Activated CD4-positive, alpha-beta T cell treated with anti-CD3 and anti-CD28 coated beads, Interleukin-2, amount 10 ng/mL, durations not matched to agents 7 days and 5 days (primary cell): ENCODE results near the gene GMPR2. TPM values are rescaled to one million over a fixed set of nuclear protein-coding genes. Genes with fewer than 3 reads are reported as not detected.
"Not testable (repeated sequence)": the region's sequence is repeated elsewhere in the genome, so short reads cannot be mapped to it uniquely, and the experiment has no call there.

Experiments used
- CTCF ChIA-PET: fragments of 350-600 bp; sonication (Branson Sonifier 250); formaldehyde crosslinking; loops from one replicate; lab custom pipeline; 2021; ENCODE audit warnings: antibody characterized with exemption; lab: Charles Lee
- POLR2A ChIA-PET: fragments of 350-600 bp; sonication (Branson Sonifier 250); formaldehyde crosslinking; loops from one replicate; lab custom pipeline; 2021; ENCODE audit warnings: antibody characterized with exemption; lab: Charles Lee
- DNase-seq: peaks from one replicate; pipeline ENCODE4 v3.0.0-alpha.2; 2020
- H3K27ac Mint-ChIP-seq: one replicate; pipeline ENCODE4 v1.8.0; 2021; ENCODE audit warnings: mild to moderate bottlenecking, moderate library complexity, mixed read lengths
- H3K27me3 Mint-ChIP-seq: one replicate; pipeline ENCODE4 v1.8.0; 2021; ENCODE audit warnings: mixed read lengths
- H3K36me3 Mint-ChIP-seq: one replicate; pipeline ENCODE4 v1.8.0; 2021; ENCODE audit warnings: low read depth, mixed read lengths
- H3K4me1 Mint-ChIP-seq: one replicate; pipeline ENCODE4 v1.8.0; 2021; ENCODE audit warnings: mixed read lengths
- H3K4me3 Mint-ChIP-seq: one replicate; pipeline ENCODE4 v1.8.0; 2021; ENCODE audit warnings: mild to moderate bottlenecking, moderate library complexity, mixed read lengths
- H3K9me3 Mint-ChIP-seq: one replicate; pipeline ENCODE4 v1.8.0; 2021; ENCODE audit warnings: mixed read lengths
- total RNA-seq, 2 experiments: library from RNA; stranded (reverse); gene quantifications; one replicate each; pipeline ENCODE4 v1.2.3, GENCODE V29; 2021

Gene GMPR2
- total RNA-seq, 2 experiments from 2014 or later, result 72.0 to 74.5 TPM

DNA sequence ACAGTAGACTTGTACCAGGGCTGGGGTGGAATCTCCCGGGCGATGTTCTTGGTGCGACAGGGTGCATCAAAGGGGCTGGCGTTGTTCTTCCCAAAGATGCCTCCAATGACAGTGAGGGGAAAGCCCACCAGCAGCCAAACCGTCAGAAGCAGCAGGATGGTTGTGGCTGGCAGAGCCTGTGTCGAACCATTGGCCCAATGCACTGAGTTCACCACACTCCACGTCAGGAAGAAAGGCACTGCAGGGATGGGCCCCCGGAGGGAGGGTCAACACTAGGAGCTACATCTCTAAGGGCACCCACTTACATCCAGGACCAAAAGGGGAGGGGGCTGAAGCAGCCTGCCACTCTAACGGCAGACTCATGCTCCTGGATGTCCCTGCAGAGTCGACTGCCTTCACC lies 42.3 kb upstream of the GMPR2 start:
- no peak for DNase-seq
- ChIA-PET CTCF (no interaction called here), POLR2A (no interaction called here)
- H3K4me3 Mint-ChIP-seq, result no peak overlapping the region
- no peak overlapping the region for H3K27ac Mint-ChIP-seq
- no peaks in the 10 kb centered on the region for H3K27me3 Mint-ChIP-seq
- peaks cover 69% of the 10 kb centered on the region for H3K4me1 Mint-ChIP-seq
- peaks cover 40% of the 10 kb centered on the region for H3K36me3 Mint-ChIP-seq
- H3K9me3 Mint-ChIP-seq, result no peaks in the 10 kb centered on the region

DNA sequence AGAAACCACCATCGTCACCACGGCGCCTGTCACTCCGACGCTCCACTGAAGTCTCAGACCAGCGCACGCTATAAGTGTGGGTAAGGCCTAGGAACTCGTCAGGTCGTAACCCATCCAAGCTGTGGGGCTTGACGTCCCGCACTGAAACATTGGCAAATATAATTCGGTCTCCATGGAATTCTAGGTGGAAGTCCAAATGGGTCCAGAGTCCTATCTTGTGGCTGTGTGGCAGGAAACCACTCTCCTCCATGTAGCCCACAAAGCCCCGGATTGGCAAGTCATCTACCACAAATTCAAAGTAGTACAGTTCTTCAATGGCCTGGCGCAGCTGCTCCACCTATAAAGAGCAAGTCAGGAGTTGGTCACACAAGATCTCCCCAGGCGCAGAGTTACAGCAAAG lies 39.8 kb upstream of the GMPR2 start:
- ChIA-PET POLR2A (no interaction called here), CTCF (interaction anchor here (0.6 to 1.5 kb wide), 2 partner anchors 20 to 69 kb away, joined by 3 to 5 read pairs; partner anchors contain the start of gene CHMP4A)
- no peak for DNase-seq
- H3K4me3 Mint-ChIP-seq, result no peak overlapping the region
- H3K27me3 Mint-ChIP-seq, result no peaks in the 10 kb centered on the region
- H3K36me3 Mint-ChIP-seq, result peaks cover 45% of the 10 kb centered on the region
- H3K4me1 Mint-ChIP-seq, result peaks cover 69% of the 10 kb centered on the region
- H3K27ac Mint-ChIP-seq, result peak overlapping the region; percentile 69
- no peaks in the 10 kb centered on the region for H3K9me3 Mint-ChIP-seq

DNA sequence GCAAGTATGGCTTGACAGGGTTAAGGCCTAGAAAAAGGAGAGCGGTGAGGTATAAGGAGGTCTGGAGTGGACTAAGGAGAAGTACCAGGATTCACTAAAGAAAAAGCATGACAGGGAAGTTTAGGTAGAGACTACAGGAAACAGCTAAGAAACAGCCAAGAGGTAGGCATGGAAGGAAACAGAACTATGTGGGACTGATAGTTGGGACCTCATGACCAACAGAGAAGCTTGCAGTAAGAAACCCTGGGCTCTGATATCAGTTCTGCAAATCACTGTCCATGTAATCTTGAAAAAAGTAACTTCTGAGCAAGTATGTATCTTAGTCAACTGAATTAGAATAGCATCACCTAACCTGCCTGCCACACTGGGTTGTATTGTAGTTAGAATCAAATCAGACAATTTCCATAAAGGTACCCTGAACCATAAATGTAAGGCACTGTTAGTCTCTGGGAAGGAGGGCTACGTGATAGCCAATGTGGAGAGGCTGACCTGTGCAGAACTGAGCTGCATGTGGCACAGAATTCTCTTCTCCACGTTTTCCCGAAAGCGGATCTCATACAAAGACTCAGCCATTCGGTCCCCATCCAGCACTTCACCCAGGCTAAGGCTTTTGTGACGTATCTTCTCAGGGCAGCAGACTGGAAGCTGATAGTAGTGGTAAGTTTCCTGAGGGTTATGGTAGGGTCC lies 38.4 kb upstream of the GMPR2 start:
- DNase-seq, result no peak
- CTCF ChIA-PET, result interaction anchor here (0.7 to 2.1 kb wide), 8 partner anchors 13 to 116 kb away, joined by 3 to 12 read pairs (median 4); partner anchors contain the start of genes CHMP4A, CIDEB, IRF9 and LTB4R2
- Mint-ChIP-seq H3K4me1 (peaks cover 66% of the 10 kb centered on the region), H3K9me3 (no peaks in the 10 kb centered on the region), H3K27me3 (no peaks in the 10 kb centered on the region), H3K27ac (peak overlapping the region; percentile 99), H3K4me3 (peak overlapping the region; percentile 98), H3K36me3 (peaks cover 50% of the 10 kb centered on the region)
- POLR2A ChIA-PET, result no interaction called here

DNA sequence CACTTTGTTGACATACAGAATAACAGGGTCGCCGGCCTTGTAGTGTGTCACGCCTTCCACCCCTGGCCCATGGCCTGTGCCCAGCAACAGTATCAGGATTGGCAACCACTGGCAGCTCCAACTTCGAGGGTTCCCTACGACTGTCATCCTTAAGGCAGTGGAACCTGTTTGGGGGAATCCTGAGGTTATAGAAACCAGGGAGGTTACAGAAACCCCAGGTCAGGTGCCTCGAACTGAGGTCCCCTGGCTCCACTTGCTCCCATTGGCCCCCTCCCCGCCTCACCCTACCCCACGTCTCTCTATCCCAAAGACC lies 37.9 kb upstream of the GMPR2 start:
- CTCF ChIA-PET, result interaction anchor here (0.5 to 2.3 kb wide), 8 partner anchors 14 to 237 kb away, joined by 3 to 12 read pairs (median 5); partner anchors contain the start of genes IRF9, LTB4R2, MDP1 and TINF2
- peaks cover 61% of the 10 kb centered on the region for H3K4me1 Mint-ChIP-seq
- H3K4me3 Mint-ChIP-seq, result peak overlapping the region; percentile 98
- no peaks in the 10 kb centered on the region for H3K9me3 Mint-ChIP-seq
- no peaks in the 10 kb centered on the region for H3K27me3 Mint-ChIP-seq
- POLR2A ChIA-PET, result interaction anchor here (1.2 kb wide), 1 partner anchor 34 kb away, joined by 4 read pairs; the partner anchor contains the start of gene IRF9
- peak overlapping the region; percentile 99 for H3K27ac Mint-ChIP-seq
- no peak for DNase-seq
- H3K36me3 Mint-ChIP-seq, result peaks cover 53% of the 10 kb centered on the region

GRCh38 chr14:24195186-24196070 lies 37.3 kb upstream of the GMPR2 start, which contains the start of gene TM9SF1:
Gene TM9SF1 (minus strand): TSS chr14:24195441. CDS start chr14:24195019, 422 bp downstream.
- Mint-ChIP-seq H3K4me1 (peaks cover 56% of the 10 kb centered on the region), H3K27ac (peak within 1 kb of the TSS; percentile 99), H3K9me3 (no peaks in the 10 kb centered on the region), H3K4me3 (peak within 1 kb of the TSS; percentile 98), H3K27me3 (no peaks in the 10 kb centered on the region), H3K36me3 (peaks cover 52% of the 10 kb centered on the region)
- ChIA-PET POLR2A (interaction anchor here (0.6 to 1.2 kb wide), 4 partner anchors 9 to 112 kb away, joined by 3 to 4 read pairs (median 3); partner anchors contain the start of genes CIDEB and IRF9), CTCF (interaction anchor here (0.5 to 2.3 kb wide), 14 partner anchors 11 to 236 kb away, joined by 3 to 12 read pairs (median 5); partner anchors contain the start of genes CHMP4A, CIDEB, IRF9 and LTB4R2)
- peak; percentile 91 for DNase-seq

DNA sequence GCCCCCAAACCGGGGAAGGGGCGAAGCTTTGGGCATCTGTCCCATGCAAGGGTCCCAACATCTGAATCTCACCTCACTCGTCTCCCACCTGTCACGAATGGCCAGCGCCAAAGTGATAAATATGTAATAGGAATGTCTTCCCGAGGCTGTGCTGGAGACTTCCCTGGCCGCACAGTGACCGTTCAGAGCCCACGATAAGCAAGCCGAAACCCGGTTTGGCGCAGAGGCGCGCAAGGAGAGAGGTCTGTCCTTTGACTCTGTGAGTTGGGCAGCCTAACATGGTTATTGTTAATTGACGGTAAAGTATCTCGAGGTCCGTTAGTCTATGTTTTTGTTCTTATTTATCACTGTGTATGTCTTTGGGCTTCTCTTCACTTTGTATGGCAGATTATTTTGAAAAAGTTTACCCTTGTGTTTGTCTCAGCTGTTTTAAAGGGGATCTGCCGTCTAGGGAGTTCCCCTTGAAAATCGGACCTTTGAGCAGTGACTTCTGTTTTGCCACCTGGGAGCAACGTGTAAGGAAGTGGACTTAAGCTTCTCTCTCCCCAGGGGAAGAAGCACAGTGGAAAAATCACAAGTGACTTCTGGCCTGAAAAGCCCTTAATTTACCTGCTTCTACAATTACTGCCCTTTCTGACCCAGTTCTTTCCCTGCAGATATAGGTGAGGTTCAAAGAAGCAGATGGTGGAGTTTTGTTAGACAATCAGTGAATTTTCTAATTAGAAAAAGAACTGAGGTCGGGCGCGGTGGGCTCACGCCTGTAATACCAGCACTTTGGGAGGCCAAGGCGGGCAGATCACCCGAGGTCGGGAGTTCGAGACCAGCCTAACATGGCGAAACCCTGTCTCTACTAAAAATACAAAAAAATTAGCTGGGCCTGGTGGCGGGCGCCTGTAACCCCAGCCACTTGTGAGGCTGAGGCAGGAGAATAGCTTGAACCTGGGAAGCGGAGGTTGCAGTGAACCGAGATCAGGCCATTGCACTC lies 36.4 kb upstream of the GMPR2 start:
- Mint-ChIP-seq H3K27me3 (no peaks in the 10 kb centered on the region), H3K4me1 (peaks cover 54% of the 10 kb centered on the region)
- POLR2A ChIA-PET, result interaction anchor here (0.9 to 1.2 kb wide), 3 partner anchors 10 to 112 kb away, joined by 3 to 4 read pairs (median 3); partner anchors contain the start of genes CIDEB and IRF9

DNA sequence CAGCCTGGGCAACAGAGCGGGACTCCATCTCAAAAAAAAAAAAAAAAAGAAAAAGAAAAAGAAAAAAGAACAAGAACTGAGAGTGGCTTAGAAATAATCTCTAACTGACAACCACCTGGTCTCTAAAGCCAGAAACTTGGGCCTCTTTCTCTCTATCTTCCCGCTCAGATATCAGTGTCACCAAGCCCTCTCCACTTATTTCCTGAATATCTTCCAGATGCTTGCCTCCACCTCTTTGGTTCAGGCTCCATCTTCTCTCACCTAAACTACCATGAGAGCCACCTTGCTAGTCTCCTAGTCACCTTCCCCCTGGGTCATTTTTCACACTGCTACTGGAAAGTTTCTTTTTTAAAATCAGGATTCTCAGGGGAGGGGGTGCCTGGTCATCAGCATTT lies 35.7 kb upstream of the GMPR2 start:
- peaks cover 57% of the 10 kb centered on the region for H3K36me3 Mint-ChIP-seq

More for the DNA sequence above, 36.4 kb upstream of the GMPR2 start:
- DNase-seq, result no peak
- Mint-ChIP-seq H3K27ac (peak overlapping the region; percentile 99), H3K9me3 (no peaks in the 10 kb centered on the region), H3K36me3 (peaks cover 56% of the 10 kb centered on the region), H3K4me3 (peak overlapping the region; percentile 98)
- CTCF ChIA-PET, result interaction anchor here (1.0 to 2.3 kb wide), 10 partner anchors 10 to 235 kb away, joined by 4 to 12 read pairs (median 5); partner anchors contain the start of genes CIDEB, IRF9, LTB4R2 and MDP1

GRCh38 chr14:24198814-24199524 lies 33.8 kb upstream of the GMPR2 start:
- peaks cover 41% of the 10 kb centered on the region for H3K4me1 Mint-ChIP-seq
- no peak overlapping the region for H3K4me3 Mint-ChIP-seq
- ChIA-PET CTCF (interaction anchor here (0.6 to 1.6 kb wide), 2 partner anchors 38 to 225 kb away, joined by 4 to 6 read pairs; partner anchors contain the start of gene IRF9), POLR2A (no interaction called here)
- peaks cover 11% of the 10 kb centered on the region for H3K9me3 Mint-ChIP-seq
- DNase-seq, result no peak
- H3K36me3 Mint-ChIP-seq, result peaks cover 65% of the 10 kb centered on the region
- no peaks in the 10 kb centered on the region for H3K27me3 Mint-ChIP-seq
- H3K27ac Mint-ChIP-seq, result peak overlapping the region; percentile 37

More for the DNA sequence above, 35.7 kb upstream of the GMPR2 start:
- Mint-ChIP-seq H3K27me3 (no peaks in the 10 kb centered on the region), H3K9me3 (peaks cover 1% of the 10 kb centered on the region), H3K4me1 (peaks cover 50% of the 10 kb centered on the region), H3K27ac (peak overlapping the region; percentile 66), H3K4me3 (peak overlapping the region; percentile 98)
- POLR2A ChIA-PET, result no interaction called here
- CTCF ChIA-PET, result interaction anchor here (0.8 to 2.3 kb wide), 4 partner anchors 9 to 234 kb away, joined by 3 to 5 read pairs (median 4); partner anchors contain the start of gene TINF2
- no peak for DNase-seq

DNA sequence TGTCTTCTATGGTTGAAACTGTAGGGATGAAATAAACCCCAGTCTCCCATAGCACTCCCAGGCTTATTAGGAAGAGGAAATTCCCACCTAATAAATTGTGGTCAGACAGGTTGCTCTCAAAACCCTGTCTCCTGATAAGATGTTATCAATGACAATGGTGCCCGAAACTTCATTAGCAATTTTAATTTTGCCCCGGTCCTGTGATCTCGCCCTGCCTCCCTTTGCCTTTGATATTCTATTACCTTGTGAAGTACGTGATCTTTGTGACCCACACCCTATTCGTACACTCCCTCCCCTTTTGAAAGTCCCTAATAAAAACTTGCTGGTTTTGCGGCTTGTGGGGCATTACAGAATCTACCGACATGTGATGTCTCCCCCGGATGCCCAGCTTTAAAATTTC lies 30.2 kb upstream of the GMPR2 start:
- H3K4me3 Mint-ChIP-seq, DNase-seq, H3K27me3 Mint-ChIP-seq, POLR2A ChIA-PET, H3K27ac Mint-ChIP-seq: not testable (repeated sequence)
- H3K36me3 Mint-ChIP-seq, result peaks cover 86% of the 10 kb centered on the region
- CTCF ChIA-PET, result interaction anchor here (1.7 kb wide), 1 partner anchor 41 kb away, joined by 5 read pairs; the partner anchor contains the start of gene IRF9
- H3K9me3 Mint-ChIP-seq, result peaks cover 11% of the 10 kb centered on the region
- peaks cover 26% of the 10 kb centered on the region for H3K4me1 Mint-ChIP-seq

GRCh38 chr14:24203249-24203886 lies 29.4 kb upstream of the GMPR2 start:
- peaks cover 93% of the 10 kb centered on the region for H3K36me3 Mint-ChIP-seq
- H3K27me3 Mint-ChIP-seq, POLR2A ChIA-PET, DNase-seq, H3K27ac Mint-ChIP-seq, H3K4me3 Mint-ChIP-seq: not testable (repeated sequence)
- CTCF ChIA-PET, result interaction anchor here (0.9 to 1.7 kb wide), 3 partner anchors 26 to 42 kb away, joined by 3 to 5 read pairs (median 3); partner anchors contain the start of genes IRF9 and TINF2
- H3K4me1 Mint-ChIP-seq, result peaks cover 22% of the 10 kb centered on the region
- H3K9me3 Mint-ChIP-seq, result peaks cover 11% of the 10 kb centered on the region
